B cell (primary cell): ENCODE measurements around the gene CHD6.

Source experiments
- EZH2 ChIP-seq: IDR thresholded peaks from 2 replicates; pipeline ENCODE4 v1.6.1; 2012; ENCODE audit warnings: borderline replicate concordance, low read depth, mild to moderate bottlenecking, moderate library complexity, low read length; ENCODE audit not compliant: insufficient read depth, poor library complexity, severe bottlenecking
- TF ChIP-seq, protein P1 (sequence below): fragments of 200-600 bp; IDR thresholded peaks from one replicate; pipeline ENCODE4 v1.8.0; 2022; ENCODE audit warnings: antibody characterized with exemption, mild to moderate bottlenecking

DNA sequence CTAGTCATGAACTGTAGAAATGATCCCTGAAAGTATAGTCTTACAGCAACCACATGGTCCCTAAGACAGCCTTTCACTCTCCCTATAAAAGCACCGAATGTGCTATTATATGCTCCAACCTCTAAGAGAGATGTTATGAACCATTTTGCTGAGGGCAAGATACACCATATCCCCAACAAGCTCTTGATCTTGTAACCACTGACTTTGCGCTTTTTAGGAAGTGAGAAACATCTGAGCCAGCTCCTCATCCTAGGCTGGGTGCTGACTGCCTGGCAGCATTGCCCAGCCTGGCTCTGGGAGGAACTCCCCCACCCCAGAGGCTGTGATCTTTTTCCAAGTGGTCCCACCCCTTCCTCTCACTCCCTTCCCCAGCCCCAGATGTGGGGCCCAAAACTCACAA, 248.5 kb downstream of the CHD6 start:
- TF ChIP-seq, protein P1, sequence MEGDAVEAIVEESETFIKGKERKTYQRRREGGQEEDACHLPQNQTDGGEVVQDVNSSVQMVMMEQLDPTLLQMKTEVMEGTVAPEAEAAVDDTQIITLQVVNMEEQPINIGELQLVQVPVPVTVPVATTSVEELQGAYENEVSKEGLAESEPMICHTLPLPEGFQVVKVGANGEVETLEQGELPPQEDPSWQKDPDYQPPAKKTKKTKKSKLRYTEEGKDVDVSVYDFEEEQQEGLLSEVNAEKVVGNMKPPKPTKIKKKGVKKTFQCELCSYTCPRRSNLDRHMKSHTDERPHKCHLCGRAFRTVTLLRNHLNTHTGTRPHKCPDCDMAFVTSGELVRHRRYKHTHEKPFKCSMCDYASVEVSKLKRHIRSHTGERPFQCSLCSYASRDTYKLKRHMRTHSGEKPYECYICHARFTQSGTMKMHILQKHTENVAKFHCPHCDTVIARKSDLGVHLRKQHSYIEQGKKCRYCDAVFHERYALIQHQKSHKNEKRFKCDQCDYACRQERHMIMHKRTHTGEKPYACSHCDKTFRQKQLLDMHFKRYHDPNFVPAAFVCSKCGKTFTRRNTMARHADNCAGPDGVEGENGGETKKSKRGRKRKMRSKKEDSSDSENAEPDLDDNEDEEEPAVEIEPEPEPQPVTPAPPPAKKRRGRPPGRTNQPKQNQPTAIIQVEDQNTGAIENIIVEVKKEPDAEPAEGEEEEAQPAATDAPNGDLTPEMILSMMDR = no peak
- no peak for TF ChIP-seq EZH2
